Measurements from ENCODE around the gene BRF1.
A peak's percentile ranks its signal among the peaks of the same experiment; 100 is the strongest.
"Not testable (repeated sequence)": the region's sequence is repeated elsewhere in the genome, so short reads cannot be mapped to it uniquely, and the experiment has no call there.

BRF1 gene

DNA sequence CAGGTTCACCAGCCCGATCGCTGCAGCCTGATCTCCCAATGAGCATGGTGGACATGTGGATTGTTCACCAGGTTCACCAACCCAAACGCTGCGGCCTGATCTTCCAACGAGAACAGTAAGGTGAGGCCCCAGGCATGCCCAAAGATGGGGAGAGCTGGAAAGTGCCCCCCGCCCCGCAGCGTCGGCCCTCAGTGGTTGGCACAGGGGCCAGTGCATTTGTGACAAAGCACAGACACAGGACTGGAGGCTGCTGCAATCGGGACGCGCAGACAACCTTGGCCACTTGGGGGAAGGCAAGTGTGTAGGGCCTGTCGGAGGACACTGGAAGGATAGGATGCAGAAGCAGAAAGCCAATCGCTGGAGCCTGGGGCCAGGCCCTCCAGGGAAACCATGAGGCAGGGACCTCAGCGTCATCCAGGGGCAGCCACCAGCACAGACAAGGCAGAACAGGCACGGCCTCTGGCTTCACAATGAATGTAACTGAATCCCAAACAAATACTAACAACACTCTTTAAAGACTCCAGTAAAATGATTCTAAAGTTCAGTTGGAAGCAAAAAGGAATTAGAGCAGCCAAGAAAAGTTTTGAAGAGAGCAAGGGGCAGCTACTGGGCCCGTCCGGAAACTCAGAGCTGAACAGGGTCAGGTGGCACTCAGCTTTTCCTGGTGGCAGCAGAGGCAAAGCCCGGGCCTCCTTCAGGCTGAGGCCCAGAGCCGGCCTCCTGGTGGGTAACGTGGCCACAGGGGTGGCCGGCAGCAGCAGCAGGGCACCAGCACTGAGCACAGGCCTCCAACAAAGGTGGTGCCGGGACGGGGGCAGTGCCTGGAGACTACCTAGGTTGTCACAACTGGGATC, 13.3 kb downstream of the BRF1 start:
- no peak for DNase-seq

DNA sequence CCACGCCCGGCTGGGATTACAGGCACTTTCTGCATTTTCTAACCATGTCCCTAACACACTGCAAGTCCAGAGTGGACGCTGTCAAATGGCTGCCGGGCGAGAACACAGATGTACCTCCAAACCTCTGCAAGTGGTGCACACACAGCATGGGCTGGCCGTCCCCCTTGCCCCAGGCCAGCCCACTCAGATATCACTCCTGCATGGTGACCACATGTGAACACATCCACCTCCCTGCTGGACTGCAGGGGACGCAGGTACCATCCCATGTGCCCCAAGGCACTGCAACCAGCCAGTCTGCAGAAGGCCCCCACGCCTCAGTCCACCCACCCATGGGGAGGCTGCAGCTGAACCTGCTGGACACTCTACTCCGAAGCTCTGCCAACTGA, 14.0 kb downstream of the BRF1 start:
- DNase-seq, result no peak

GRCh38 chr14:105285174-105285573, 15.6 kb downstream of the BRF1 start:
- DNase-seq, result no peak

DNA sequence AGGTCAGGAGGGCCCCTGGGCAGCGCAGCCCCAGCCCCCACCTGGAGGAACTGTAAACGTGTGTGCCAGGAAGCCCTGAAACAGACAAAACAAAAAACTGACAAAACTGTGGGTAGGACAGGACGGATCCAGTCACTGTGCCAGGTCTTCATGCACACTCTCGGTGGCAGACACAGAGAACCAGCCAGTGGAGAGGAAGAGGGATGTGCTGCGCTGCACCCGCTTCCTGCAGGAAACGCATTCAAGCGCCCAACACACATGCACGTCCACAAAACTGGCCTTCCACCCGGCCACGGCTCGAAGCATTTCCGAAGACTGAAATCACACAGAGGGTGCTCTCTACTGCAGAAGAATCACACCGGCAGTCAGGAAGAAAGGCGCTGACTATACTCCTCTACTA, 16.9 kb downstream of the BRF1 start:
- DNase-seq, result no peak

GRCh38 chr14:105283028-105283427, 17.8 kb downstream of the BRF1 start:
- DNase-seq, result no peak

DNA sequence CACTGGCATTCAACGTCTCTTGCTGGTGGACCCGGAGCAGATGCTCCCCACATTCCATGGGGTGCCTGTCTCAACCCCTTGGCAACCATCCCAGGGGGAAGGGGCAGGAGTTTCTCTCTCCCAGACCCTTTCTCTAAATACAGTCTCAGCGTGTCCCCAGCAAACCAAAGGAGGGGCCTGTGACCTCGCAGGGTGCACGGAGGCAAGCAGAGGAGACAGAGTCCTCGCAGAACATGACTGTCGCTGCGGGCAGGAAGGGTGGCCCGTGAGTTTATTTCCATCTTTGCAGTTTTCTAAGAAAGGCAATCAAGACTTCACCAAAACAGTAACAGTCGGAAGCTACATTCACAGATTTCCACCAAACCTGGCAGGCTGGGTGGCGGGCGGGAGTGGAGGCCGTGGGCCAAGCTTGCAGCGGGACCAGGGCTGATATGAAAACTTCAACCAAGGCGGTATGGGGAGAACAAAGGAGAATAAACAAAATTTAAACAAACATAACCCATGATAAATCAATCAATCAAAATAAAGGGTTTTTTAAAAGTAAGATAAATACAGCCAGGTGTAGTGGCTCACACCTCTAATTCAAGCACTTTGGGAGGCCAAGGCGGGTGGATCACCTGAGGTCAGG, 18.6 kb downstream of the BRF1 start:
- no peak for DNase-seq

DNA sequence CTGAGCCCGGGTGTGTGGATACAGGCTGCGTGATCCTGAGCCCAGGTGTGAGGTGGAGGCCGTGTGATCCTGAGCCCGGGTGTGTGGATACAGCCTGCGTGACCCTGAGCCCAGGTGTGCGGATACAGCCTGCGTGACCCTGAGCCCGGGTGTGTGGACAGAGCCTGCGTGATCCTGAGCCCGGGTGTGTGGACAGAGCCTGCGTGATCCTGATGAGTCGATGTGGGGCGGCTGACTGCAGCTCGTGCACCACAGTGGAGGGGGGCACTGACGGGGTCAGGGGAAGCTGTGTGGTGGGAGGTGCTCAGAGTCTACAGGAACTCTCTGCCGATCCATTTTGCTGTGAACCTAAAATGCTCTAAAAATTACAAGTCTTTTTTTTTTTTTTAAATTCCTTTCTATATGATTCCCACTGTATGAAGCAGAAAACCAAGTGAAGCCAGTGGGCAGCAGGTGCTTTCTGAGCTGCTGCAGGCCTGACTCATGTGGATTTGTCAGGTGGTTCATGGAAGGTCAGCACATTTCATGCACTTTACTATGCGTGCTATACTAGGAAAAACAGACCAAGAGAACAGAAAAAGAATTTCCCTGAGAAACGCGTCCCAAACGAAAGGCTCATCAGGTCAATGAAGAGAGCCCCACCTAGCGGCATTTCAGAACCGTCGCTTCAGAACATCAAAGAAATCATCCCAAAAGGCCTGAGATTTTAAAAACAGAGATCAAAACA, 19.3 kb downstream of the BRF1 start:
- DNase-seq, result no peak

GRCh38 chr14:105280525-105280924, 20.3 kb downstream of the BRF1 start:
- no peak for DNase-seq

- no peak for DNase-seq
Observed at GRCh38 chr14:105279642-105280361, 21.0 kb downstream of the BRF1 start.

DNA sequence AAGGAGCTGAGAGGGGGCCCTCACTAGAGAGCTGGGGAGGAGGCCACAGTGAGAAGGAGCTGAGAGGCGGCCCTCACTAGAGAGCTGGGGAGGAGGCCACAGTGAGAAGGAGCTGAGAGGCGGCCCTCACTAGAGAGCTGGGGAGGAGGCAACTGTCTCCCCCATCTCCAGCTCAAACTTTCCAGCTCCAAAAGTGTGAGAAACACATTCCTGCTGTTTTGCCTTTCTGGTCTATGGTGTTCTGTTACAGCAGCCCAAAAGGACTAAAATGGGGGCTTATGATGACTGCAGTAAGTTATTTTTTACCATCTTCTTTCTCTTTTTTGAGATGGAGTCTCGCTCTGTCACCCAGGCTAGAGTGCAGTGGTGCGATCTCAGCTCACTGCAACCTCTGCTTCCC, 23.4 kb downstream of the BRF1 start:
- DNase-seq, result not testable (repeated sequence)

DNA sequence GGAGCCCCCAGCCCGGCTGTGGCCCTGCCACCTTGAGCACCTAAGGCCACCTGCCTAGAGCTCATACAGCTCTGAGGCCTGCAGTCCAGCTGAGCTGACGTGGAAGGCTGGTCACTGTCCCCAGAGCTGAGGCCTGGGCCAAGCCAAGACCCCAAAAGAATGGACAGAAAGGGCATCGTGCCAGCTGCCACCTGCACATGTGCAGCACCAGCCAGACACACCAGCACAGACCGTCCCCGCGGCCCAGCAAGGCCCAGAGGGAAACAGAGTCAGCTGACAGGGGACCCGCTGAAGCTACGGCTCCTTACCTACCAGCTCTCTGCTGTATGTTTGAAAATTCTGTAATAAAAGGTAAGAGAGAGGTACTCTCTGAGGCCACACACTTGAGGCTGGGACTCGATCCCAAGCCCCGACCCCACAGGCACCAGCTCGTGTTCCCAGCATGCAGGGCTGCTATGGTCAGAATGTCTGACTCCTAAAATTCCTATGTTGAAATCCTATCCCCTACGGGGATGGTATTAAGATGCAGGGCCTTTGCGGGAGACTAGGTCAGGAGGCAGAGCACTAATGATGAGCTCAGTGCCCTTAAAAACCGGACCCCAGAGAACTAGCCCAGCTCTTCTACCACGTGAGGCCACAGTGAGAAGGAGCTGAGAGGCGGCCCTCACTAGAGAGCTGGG, 25.4 kb downstream of the BRF1 start:
- no peak for DNase-seq

- DNase-seq, result peak; percentile 18
Observed at GRCh38 chr14:105274637-105275036, 26.2 kb downstream of the BRF1 start.

DNA sequence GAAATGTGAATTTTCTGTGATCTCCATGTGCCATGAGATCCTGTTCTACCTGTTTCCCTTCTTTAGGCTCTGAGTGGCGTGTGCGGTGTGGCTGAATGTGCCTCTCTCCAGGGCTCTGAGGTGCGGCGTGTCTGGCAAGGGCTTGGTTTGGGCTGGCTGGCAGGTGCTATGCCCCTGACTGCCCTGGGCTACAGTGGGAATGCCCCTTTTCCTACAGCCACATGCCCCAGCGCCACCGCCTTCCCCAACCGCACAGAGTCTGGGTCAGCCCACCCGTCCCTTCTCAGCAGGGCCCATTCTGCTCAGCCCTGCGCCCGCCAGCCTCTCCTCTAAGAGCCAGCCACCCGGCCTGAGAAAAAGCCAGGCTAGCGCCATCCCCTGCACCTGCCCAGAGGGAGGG, 27.7 kb downstream of the BRF1 start:
- DNase-seq, result no peak

GRCh38 chr14:105272623-105273022, 28.2 kb downstream of the BRF1 start:
- no peak for DNase-seq

GRCh38 chr14:105271224-105271890, 29.4 kb downstream of the BRF1 start:
- DNase-seq, result no peak

GRCh38 chr14:105269405-105269804, 31.4 kb downstream of the BRF1 start:
- no peak for DNase-seq

DNA sequence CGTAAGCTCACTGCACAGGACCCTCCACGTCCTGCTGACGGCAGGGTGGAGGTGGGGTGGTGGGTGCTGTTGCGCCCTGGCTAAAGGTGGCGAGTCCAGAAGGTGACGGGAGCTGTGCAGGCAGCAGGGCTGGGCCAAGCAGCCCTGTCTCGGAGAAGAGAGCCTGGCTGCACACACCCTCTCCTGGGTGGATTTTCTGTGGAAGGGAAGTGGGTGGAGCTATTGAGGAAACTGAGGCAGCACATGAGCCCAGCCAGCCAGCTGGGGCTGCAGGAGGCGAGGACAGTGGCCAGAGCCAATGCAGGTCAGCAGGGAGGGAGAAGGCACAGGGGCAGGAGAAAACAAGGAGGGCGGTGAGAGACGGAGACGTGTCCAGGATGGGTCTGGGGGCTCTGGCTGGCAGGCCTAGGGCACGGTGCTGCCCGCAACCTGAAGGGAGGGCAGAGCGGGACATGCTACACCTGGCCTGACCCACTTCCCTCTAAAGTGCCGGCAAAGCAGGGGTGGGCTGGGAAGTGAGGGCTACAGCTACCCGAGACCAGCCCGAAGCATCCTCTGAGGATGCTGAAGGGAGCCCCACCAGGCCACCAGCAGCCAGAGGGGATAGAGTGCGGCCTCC, 32.0 kb downstream of the BRF1 start:
- no peak for DNase-seq

DNA sequence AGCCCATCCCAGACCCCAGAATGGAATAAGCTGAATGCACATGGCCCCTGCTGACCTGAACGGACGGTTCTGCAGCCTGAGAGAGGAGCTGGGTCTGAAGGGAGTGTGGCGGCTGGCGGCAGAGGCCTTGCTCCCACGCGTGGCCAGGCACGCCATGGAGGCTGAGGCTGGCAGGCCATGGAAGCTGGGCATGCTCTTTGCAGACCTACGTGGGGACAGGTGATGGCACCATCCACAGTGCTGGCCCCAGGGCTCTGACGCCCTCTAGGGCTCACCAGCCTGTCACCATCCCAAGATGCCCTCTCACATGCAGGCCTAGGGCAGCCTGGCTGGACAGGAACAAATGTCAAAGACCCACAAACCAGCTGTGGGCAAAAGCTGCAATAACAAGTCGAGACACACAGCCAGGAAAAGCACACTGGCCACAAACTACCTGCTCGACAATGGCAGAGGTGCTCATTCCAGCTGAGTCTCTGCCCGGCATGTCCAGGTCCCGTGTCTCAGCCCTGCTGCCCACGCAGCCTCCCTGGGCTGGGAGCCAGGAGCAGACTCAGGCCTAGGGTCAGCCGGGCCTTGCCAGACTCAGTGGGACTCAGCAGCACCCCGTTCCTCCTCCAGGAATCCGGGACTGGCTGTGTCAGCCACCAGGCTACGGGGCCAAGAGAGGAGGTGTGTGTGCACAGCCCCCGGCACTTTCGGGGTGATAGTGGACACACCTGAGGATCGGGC, 32.8 kb downstream of the BRF1 start:
- DNase-seq, result no peak

GRCh38 chr14:105261781-105262180, 39.0 kb downstream of the BRF1 start:
- DNase-seq, result no peak

DNA sequence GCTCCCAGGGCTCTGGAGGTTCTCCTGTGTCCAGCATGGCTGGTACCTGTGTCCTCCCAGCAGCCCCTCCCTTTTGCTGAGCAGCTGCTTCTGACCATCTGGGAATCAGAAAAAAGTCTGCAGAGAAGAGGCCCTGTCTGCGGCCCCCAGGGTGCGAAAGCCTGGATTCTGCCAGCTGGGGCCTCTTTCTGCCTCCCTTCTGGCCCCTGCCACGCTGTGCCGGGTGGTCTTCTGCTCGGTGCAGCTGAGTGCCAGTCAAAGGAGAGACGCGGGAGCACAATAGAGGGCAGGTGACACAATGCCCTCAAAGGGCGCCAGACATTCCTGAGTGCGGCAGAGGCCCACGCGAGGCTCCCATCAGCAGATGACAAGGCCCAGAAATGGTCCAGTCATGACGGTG, 39.8 kb downstream of the BRF1 start:
- DNase-seq, result peak; percentile 63

DNA sequence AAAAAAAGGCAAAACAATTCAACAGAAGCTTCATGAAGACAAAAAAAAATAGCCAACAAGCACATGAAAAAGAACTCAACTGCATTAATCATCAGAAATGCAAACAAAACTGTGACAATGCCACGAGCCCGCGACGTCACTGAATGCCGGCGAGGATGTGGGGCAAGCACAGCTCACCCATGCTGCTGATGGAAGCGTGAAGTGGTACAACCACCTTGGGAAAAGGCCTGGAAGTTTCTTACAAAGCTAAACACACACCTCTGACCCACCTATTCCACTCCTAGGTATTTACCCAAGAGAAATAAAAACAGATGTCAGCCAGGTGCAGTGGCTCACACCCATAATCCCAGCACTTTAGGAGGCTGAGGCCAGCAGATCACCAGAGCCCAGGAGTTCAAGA, 42.0 kb downstream of the BRF1 start:
- peak; percentile 54 for DNase-seq

Measured in NCI-H69 (cell line).